GM10248 (cell line): ENCODE measurements around the gene CHST14.

Source experiments
- CTCF ChIA-PET: fragments of 300-600 bp; sonication (Branson Sonifier 250); formaldehyde crosslinking; extraction: SDS; loops from one replicate; lab custom pipeline; 2021; ENCODE audit warnings: antibody characterized with exemption; lab: Yijun Ruan, JAX
- POLR2A ChIA-PET: fragments of 350-650 bp; sonication (Branson Sonifier 250); formaldehyde crosslinking; extraction: SDS; loops from one replicate; lab custom pipeline; 2020; ENCODE audit warnings: antibody characterized with exemption; lab: Yijun Ruan, JAX
- DNase-seq: peaks from one replicate; pipeline ENCODE4 v3.0.0; 2012; ENCODE audit errors: extremely low spot score
- TF ChIP-seq, protein P1 (sequence below): IDR thresholded peaks from 2 replicates; pipeline ENCODE4 v1.5.1; 2012; ENCODE audit warnings: mild to moderate bottlenecking, low read depth; ENCODE audit errors: extremely low read depth, missing control alignments, control extremely low read depth

Gene CHST14

DNA sequence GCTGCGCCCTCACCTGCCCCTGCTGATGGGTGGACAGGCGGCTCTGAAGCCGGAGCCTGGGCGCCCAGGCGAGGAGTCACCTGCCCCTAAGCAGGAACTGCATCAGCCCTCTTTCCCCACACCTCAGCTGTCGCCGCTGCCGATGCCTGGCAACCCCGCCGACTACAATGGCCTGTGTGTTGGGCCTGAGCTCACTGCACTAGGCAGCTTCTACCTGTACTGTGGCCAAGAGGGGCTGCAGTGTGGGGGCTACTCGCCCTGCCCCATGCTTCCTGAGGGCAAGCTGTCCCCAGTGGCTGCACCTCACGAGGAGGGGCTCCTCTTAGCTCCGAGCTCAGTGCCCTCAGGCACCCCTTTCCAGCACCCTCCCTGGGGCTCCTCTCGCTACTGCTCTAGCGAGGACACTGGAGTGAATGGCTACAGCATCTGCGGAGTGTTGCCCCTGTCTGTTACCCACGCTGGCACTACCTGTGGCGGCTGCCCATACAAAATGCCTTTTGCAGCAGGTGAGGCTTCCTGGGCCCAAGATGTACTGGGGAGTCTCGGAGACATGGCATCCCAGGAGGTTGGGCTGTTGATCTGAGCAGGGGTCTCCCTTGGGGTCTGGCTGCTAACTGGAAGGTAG lies 11.3 kb upstream of the CHST14 start:
- no peak for DNase-seq
- CTCF ChIA-PET = interaction anchor here (1.3 to 4.1 kb wide), 3 partner anchors 10 to 48 kb away, joined by 3 to 10 read pairs (median 3); no protein-coding TSS in a partner anchor
- POLR2A ChIA-PET = no interaction called here
- TF ChIP-seq, protein P1, sequence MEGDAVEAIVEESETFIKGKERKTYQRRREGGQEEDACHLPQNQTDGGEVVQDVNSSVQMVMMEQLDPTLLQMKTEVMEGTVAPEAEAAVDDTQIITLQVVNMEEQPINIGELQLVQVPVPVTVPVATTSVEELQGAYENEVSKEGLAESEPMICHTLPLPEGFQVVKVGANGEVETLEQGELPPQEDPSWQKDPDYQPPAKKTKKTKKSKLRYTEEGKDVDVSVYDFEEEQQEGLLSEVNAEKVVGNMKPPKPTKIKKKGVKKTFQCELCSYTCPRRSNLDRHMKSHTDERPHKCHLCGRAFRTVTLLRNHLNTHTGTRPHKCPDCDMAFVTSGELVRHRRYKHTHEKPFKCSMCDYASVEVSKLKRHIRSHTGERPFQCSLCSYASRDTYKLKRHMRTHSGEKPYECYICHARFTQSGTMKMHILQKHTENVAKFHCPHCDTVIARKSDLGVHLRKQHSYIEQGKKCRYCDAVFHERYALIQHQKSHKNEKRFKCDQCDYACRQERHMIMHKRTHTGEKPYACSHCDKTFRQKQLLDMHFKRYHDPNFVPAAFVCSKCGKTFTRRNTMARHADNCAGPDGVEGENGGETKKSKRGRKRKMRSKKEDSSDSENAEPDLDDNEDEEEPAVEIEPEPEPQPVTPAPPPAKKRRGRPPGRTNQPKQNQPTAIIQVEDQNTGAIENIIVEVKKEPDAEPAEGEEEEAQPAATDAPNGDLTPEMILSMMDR = no peak

DNA sequence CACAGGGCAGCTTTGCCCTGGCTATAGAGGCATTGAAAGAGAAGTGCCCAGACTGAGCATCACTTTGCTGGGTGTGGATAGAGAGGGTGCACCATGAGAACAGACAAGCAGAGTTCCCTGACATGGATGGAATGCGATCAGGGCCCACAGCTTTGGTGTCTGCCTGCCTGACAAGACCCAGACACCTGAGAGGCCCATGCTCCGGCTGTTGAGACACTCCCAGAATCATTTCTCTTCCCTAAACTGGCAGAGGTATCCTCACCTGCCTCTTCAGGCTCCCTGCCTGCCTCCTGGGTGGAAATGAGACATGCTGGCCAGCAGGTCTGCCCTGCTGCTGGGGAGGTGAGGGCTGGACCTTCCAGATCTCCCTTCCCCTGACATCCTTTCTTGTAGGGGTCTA lies 10.4 kb upstream of the CHST14 start:
- DNase-seq = no peak
- POLR2A ChIA-PET = no interaction called here
- CTCF ChIA-PET = interaction anchor here (4.1 kb wide), 1 partner anchor 47 kb away, joined by 10 read pairs; no protein-coding TSS in a partner anchor
- TF ChIP-seq, protein P1 = no peak

DNA sequence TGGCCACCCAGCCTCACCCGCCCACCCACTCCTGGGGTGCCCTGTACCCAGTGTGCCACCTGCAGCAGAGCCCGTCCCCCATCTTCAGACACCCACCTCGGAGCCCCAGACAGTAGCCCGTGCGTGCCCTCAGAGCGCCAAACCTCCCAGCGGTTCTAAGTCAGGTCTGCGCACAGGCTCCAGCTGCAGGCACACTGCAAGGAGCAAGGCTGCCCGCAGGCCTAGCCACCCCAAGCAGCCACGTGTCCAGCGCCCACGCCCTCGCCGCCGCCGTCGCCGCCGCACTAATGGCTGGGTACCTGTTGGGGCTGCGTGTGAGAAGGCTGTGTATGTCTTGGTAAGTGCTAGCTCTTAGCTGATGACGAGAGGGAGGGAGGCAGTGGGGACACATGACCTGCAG lies 8.8 kb upstream of the CHST14 start:
- ChIA-PET POLR2A (no interaction called here), CTCF (interaction anchor here (1.0 to 2.7 kb wide), 3 partner anchors 10 to 734 kb away, joined by 3 to 13 read pairs (median 3); partner anchors contain the start of gene BAHD1)
- no peak for DNase-seq
- TF ChIP-seq, protein P1 = no peak

DNA sequence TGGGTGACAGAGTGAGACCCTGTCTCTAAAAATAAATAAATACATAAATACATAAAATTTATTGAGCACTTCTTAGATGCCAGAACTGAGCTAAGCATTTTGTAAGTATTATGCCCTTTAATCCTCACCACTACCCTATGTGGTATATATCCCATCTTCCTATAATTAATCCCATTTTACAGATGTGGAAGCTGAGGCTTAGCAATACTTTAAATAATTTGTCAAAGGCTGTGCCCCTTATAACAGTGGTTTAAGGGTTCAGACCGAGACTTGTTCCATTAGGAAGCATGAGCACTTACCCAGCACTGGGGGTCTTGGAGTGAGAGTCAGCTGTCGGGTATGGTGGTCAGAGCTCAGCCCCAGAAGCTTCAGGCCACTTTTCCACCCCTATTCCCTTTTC lies 7.5 kb upstream of the CHST14 start:
- TF ChIP-seq, protein P1 = no peak
- DNase-seq = no peak
- ChIA-PET CTCF (interaction anchor here (0.7 to 2.7 kb wide), 5 partner anchors 9 to 188 kb away, joined by 3 to 13 read pairs (median 5); partner anchors contain the start of gene BAHD1), POLR2A (no interaction called here)

DNA sequence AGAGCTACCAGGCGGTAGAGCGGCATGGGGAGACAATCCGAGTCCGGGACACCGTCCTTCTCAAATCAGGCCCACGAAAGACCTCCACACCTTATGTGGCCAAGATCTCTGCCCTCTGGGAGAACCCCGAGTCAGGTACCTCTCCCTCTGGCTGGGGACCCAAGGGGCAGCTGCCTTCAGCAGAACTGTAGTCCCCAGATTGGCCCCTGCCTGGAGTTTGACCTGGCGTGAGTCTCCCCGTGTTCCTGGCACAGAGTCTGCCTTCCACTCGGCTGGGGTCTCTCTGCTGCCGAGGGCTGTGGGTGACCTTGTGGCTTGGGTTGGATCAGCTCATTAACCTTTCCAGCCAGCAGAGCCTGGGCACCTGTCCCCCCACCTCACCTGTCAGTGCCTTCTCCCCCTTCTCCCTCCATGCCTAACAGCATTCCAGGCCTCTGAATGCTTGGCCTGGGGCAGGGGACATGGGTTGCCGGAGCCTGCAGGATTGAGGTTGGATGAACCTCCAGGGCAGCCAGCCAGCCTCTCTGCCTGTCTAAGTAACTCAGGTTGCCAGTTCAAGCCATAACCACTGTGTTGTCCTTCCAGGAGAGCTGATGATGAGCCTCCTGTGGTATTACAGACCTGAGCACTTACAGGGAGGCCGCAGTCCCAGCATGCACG lies 6.8 kb upstream of the CHST14 start:
- ChIA-PET CTCF (interaction anchor here (1.1 to 2.7 kb wide), 4 partner anchors 10 to 43 kb away, joined by 4 to 13 read pairs (median 6); partner anchors contain the start of gene BAHD1), POLR2A (no interaction called here)
- TF ChIP-seq, protein P1 = no peak
- DNase-seq = no peak

DNA sequence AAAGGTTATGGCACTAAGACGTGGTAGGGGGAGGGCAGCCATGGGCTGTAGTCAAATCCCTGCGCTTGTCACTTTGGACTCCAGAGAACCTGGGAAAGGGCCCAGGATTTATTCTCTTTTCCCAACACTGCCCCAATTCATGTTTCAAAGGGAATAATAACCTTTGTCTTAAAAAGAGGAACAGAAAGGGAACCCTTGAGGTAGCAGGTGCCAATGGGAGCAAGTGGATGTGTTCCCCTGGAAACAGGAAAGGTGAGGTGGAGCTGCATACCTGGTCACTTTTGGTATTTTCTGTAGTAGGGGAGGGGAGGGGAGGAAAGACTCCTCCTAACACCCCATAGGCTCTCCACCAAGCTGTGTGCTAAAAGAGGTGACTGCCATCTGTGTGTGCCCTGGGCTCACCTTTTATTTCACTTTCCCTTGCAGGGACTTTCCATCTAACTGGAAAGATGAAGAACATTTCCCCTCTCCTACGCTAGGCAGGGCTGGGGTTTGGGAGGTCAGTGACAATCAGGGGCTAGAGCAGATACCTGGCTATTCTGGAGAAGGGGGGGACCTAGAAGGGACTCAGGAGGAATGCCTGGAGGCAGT lies 6.1 kb upstream of the CHST14 start:
- ChIA-PET POLR2A (no interaction called here), CTCF (interaction anchor here (1.5 kb wide), 1 partner anchor 42 kb away, joined by 6 read pairs; no protein-coding TSS in a partner anchor)
- TF ChIP-seq, protein P1 = no peak
- peak; percentile 45 for DNase-seq
